ENCODE data around the gene CDADC1. TPM values are rescaled to one million over a fixed set of nuclear protein-coding genes. Genes with fewer than 3 reads are reported as not detected.

CDADC1 gene
- total RNA-seq, 1 donor: 3.8 TPM

DNA sequence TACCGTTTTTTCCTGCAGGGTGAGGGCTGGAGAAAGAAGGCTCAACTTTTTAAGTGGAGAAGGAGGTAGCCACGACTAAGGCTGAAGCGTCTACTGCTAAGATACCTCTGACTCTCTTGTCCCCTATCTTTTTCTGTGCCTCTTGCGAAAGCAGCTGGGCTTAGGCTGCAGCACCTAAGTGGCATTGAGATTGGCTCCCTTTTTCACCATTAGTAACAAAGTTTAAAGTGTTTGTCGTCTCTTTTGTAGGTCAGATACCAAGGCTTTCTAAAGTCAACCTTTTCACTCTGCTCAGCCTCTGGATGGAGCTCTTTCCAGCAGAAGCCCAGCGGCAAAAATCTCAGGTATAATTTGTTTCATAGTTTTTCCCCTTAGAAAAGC, 887 bp downstream of the CDADC1 start:
- peak overlapping the region; percentile 98 for H3K4me3 ChIP-seq (ENCODE audit: low read depth, low read length)
- peak; percentile 32 for TF ChIP-seq CTCF (IDR thresholded peaks at IDR 0.05; ENCODE audit: insufficient read depth, low read length)
- DNase-seq (ENCODE audit: low read depth): no peak

DNA sequence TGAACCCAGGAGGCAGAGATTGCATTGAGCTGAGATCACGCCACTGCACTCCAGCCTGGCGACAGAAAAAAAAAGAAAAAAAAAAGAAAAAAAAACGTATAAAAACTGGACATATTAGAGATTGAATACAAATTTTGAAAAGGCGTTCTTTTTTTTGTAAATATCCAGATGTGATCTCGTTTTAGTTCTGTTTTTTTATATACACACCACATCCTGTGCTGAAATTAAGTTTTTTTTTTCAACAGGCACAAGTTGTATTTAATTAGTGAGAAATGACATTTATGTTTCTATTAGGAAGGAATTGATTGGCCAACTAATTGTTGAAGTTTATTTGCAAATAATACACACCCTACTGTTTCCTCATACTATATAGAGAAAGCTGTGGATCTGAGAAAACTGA, 3.6 kb downstream of the CDADC1 start:
- TF ChIP-seq CTCF (IDR thresholded peaks at IDR 0.05; ENCODE audit: insufficient read depth, low read length): no peak
- H3K4me3 ChIP-seq (ENCODE audit: low read depth, low read length): no peak overlapping the region
- DNase-seq (ENCODE audit: low read depth): no peak

DNA sequence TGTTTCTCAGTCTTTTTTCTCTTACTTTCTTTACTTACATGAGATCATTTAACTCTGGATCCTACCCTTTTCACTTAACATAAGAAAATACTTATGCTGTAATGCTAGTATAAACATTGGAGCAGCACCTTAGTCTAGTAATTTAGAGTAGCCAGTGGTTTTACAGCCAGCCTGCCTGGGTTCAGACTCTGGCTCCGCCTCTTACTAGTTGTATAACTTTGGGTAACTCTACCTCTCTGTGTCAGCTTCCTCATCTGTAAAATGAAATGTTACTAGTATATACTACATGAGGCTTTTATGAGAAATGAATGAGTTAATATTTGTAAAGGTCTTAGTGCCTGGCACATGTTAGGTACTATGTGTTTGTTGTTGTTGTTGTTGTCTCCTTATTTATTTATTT, 5.6 kb downstream of the CDADC1 start:
- TF ChIP-seq CTCF (IDR thresholded peaks at IDR 0.05; ENCODE audit: insufficient read depth, low read length): no peak
- H3K4me3 ChIP-seq (ENCODE audit: low read depth, low read length): no peak overlapping the region

GRCh38 chr13:49254007-49254406, 6.3 kb downstream of the CDADC1 start:
- H3K4me3 ChIP-seq (ENCODE audit: low read depth, low read length): no peak overlapping the region
- no peak for TF ChIP-seq CTCF (IDR thresholded peaks at IDR 0.05; ENCODE audit: insufficient read depth, low read length)
- no peak for DNase-seq (ENCODE audit: low read depth)

More for the DNA sequence above, 5.6 kb downstream of the CDADC1 start:
- DNase-seq (ENCODE audit: low read depth): no peak

DNA sequence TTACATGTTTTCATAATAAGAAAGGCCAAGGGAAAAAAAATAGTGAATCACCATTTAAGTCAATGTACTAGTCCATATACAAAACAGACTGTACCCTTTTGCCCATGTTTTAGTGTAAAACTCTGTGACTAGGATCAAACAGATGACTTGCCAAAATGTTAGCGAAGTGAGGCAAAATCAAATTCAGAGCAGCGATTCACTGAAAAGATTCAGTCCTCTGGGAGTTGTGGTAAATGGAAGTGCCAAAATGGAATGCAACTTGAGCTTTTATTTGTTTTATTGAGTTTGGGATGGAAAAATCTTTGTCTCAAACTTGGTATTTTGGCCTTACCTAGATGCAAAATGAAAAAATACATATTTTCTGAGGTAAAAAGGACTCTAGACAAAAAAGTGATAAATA, 9.1 kb downstream of the CDADC1 start:
- no peak for TF ChIP-seq CTCF (IDR thresholded peaks at IDR 0.05; ENCODE audit: insufficient read depth, low read length)
- DNase-seq (ENCODE audit: low read depth): peak; percentile 64
- no peak overlapping the region for H3K4me3 ChIP-seq (ENCODE audit: low read depth, low read length)

GRCh38 chr13:49258089-49258796, 10.5 kb downstream of the CDADC1 start:
- no peak for DNase-seq (ENCODE audit: low read depth)
- no peak overlapping the region for H3K4me3 ChIP-seq (ENCODE audit: low read depth, low read length)
- no peak for TF ChIP-seq CTCF (IDR thresholded peaks at IDR 0.05; ENCODE audit: insufficient read depth, low read length)

DNA sequence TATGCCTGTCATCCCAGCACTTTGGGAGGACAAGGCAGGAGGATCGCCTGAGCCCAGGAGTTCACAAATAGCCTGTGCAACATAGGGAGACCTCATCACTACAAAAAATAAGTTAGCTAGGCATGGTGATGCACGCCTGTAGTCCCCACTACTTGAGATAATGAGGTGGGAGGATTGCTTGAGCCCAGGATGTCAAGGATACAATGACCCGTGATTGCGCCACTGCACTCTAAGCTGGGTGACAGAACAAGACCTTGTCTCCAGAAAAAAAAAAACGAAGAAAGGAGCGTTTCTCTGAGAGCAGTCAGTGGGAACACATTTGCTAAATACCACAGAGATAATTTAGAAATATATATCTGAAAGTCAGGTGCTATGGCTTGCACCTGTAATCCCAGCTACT, 11.9 kb downstream of the CDADC1 start:
- TF ChIP-seq CTCF (IDR thresholded peaks at IDR 0.05; ENCODE audit: insufficient read depth, low read length): no peak
- DNase-seq (ENCODE audit: low read depth): no peak
- H3K4me3 ChIP-seq (ENCODE audit: low read depth, low read length): no peak overlapping the region

Measured in fibroblast of the aortic adventitia (primary cell).